GM12878 (cell line): ENCODE measurements around the gene PCSK6. TPM values are rescaled to one million over a fixed set of nuclear protein-coding genes. Genes with fewer than 3 reads are reported as not detected.

Experiments
- ATAC-seq: fragments of 200-7000 bp; cut with Tn5 transposase; 3 replicates; pipeline ENCODE4 v1.9.1; 2020; ENCODE audit warnings: mild to moderate bottlenecking, moderate library complexity
- BruUV-seq: library from RNA; stranded (reverse); fragments of 400-500 nt; replicated peaks from 2 replicates; lab custom pipeline; 2021; lab: Mats Ljungman, UMichigan
- CTCF ChIA-PET: fragments of 300-600 bp; sonication (Branson Sonifier 250); formaldehyde crosslinking; extraction: SDS; loops from one replicate; lab custom pipeline; 2021; ENCODE audit warnings: inconsistent platforms; lab: Yijun Ruan, JAX
- POLR2A ChIA-PET: fragments of 350-600 bp; formaldehyde crosslinking; extraction: SDS; loops from one replicate; lab custom pipeline; 2021; ENCODE audit warnings: inconsistent platforms; lab: Charles Lee
- RAD21 ChIA-PET: fragments of 300-600 bp; sonication (Branson Sonifier 250); formaldehyde crosslinking; loops from one replicate; lab custom pipeline; 2023; ENCODE audit warnings: antibody characterized with exemption; ENCODE audit not compliant: unreplicated experiment; lab: Charles Lee
- SMC1A ChIA-PET: fragments of 300-600 bp; sonication (Branson Sonifier 250); formaldehyde crosslinking; loops from one replicate; lab custom pipeline; 2023; ENCODE audit not compliant: unreplicated experiment, uncharacterized antibody; lab: Charles Lee
- DNase-seq: peaks from one replicate; pipeline ENCODE4 v3.0.0-alpha.2; 2011; ENCODE audit warnings: low read depth, low spot score
- FAIRE-seq: peaks from 3 replicates; lab custom pipeline; 2011; peaks lifted over from hg19 to GRCh38; lab: Jason Lieb, UNC
- H2AFZ ChIP-seq: 2 replicates; pipeline ENCODE4 v1.6.0; 2011; ENCODE audit warnings: low read depth, low read length, control low read depth; ENCODE audit not compliant: control insufficient read depth
- H3K27ac ChIP-seq: 2 replicates; pipeline ENCODE4 v1.5.1; 2011; ENCODE audit warnings: control low read depth; ENCODE audit not compliant: control insufficient read depth, insufficient read depth
- H3K27me3 ChIP-seq, 2 experiments: replicated peaks in 1 of 2; 2 replicates each; pipeline versions ENCODE4 v1.6.0 to v1.6.1; 2011; ENCODE audit warnings: low read length in 1 of 2; ENCODE audit not compliant: control insufficient read depth in 2 of 2, insufficient read depth in 2 of 2
- H3K36me3 ChIP-seq, 2 experiments: 2 replicates each; pipeline ENCODE4 v1.5.1; 2011; ENCODE audit warnings: low read length in 1 of 2; ENCODE audit not compliant: control insufficient read depth in 2 of 2, insufficient read depth in 2 of 2
- H3K4me1 ChIP-seq: 2 replicates; pipeline ENCODE4 v1.6.1; 2011; ENCODE audit warnings: mild to moderate bottlenecking, low read length, moderate library complexity, mixed read lengths; ENCODE audit not compliant: control insufficient read depth, insufficient read depth
- H3K4me2 ChIP-seq: 2 replicates; pipeline ENCODE4 v1.6.0; 2011; ENCODE audit warnings: control low read depth; ENCODE audit not compliant: control insufficient read depth, insufficient read depth
- H3K4me3 ChIP-seq: fragments of 200-600 bp; sonication (generic); 2 replicates; pipeline ENCODE4 v1.5.1; 2016
- H3K79me2 ChIP-seq: 2 replicates; pipeline ENCODE4 v1.6.0; 2011; ENCODE audit warnings: low read length; ENCODE audit not compliant: control insufficient read depth, insufficient read depth
- H3K9ac ChIP-seq: 2 replicates; pipeline ENCODE4 v1.8.0; 2011; ENCODE audit warnings: low read length, control low read depth, mixed read lengths; ENCODE audit not compliant: control insufficient read depth, insufficient read depth
- H3K9me3 ChIP-seq: replicated peaks from 3 replicates; pipeline ENCODE4 v1.5.1; 2011; ENCODE audit warnings: mild to moderate bottlenecking, low read length; ENCODE audit not compliant: control insufficient read depth, insufficient read depth
- H4K20me1 ChIP-seq: 2 replicates; pipeline ENCODE4 v1.6.0; 2011; ENCODE audit not compliant: control insufficient read depth, insufficient read depth
- BMI1 ChIP-seq: fragments of 450-650 bp; IDR thresholded peaks from 2 replicates; pipeline ENCODE4 v1.6.1; 2016; ENCODE audit warnings: mild to moderate bottlenecking, moderate library complexity, borderline replicate concordance
- HDAC6 ChIP-seq: fragments of 200-600 bp; sonication (generic); IDR thresholded peaks from one replicate; pipeline ENCODE4 v1.8.0; 2017; ENCODE audit warnings: antibody characterized with exemption; ENCODE audit not compliant: unreplicated experiment
- JUND ChIP-seq: IDR thresholded peaks from 2 replicates; pipeline ENCODE4 v1.6.1; 2012; ENCODE audit warnings: low read depth, mild to moderate bottlenecking, low read length, improper control_type of control experiment, moderate library complexity
- MEF2A ChIP-seq: IDR thresholded peaks from 2 replicates; pipeline ENCODE4 v1.6.1; 2011; ENCODE audit warnings: low read depth, mild to moderate bottlenecking, low read length, moderate library complexity; ENCODE audit not compliant: insufficient read depth
- MYC ChIP-seq: IDR thresholded peaks from 2 replicates; pipeline ENCODE4 v1.6.1; 2011; ENCODE audit warnings: mild to moderate bottlenecking, low read length, moderate library complexity, inconsistent platforms; ENCODE audit not compliant: insufficient read depth, insufficient replicate concordance, insufficient read length, severe bottlenecking
- NFIC ChIP-seq: IDR thresholded peaks from 2 replicates; pipeline ENCODE4 v1.6.1; 2012; ENCODE audit warnings: low read depth, mild to moderate bottlenecking, inconsistent platforms, low read length, moderate library complexity
- POLR2AphosphoS2 ChIP-seq: IDR thresholded peaks from 2 replicates; pipeline ENCODE4 v1.6.1; 2011; ENCODE audit warnings: low read depth, mild to moderate bottlenecking, low read length, improper control_type of control experiment, moderate library complexity
- RBBP5 ChIP-seq: fragments of 200-600 bp; sonication (generic); conservative IDR thresholded peaks from 2 replicates; pipeline ENCODE4 v1.6.1; 2016
- SIN3A ChIP-seq: IDR thresholded peaks from 2 replicates; pipeline ENCODE4 v1.6.1; 2012; ENCODE audit warnings: low read depth, low read length, improper control_type of control experiment
- TBL1XR1 ChIP-seq: IDR thresholded peaks from 2 replicates; pipeline ENCODE4 v1.6.1; 2012; ENCODE audit warnings: low read depth, low read length, improper control_type of control experiment
- ZNF384 ChIP-seq: IDR thresholded peaks from 2 replicates; pipeline ENCODE4 v1.6.1; 2012; ENCODE audit warnings: low read depth, mild to moderate bottlenecking, low read length, improper control_type of control experiment, borderline replicate concordance
- WGBS: methylation state at CpG from one replicate; pipeline ENCODE4 v1.1.6; 2016; ENCODE audit warnings: low lambda C conversion rate; ENCODE audit not compliant: insufficient replicate concordance, insufficient coverage; ENCODE audit errors: missing lambda C conversion rate; 5-methylcytosine and 5-hydroxymethylcytosine counted together
- in situ Hi-C: fragments of 300-500 bp; cut with MboI; formaldehyde crosslinking; loops from 9 replicates; pipeline ENCODE4 v1.14.3; 2018; ENCODE audit warnings: mixed read lengths
- intact Hi-C: fragments of 100-400 bp; cut with micrococcal nuclease; formaldehyde crosslinking; loops from one replicate; pipeline ENCODE4 v1.14.2; 2022; ENCODE audit not compliant: unreplicated experiment
- polyA plus RNA-seq, 11 experiments: library from polyadenylated mRNA; depleted of rRNA in 4 of 11; unstranded in 6 of 11; stranded (reverse) in 5 of 11; fragments of >200 nt; fragmentation: Nextera tagmentation in 4 of 11; fragmentation: Illumina TruSeq in 1 of 11; extraction: Ambion mirVana in 4 of 11; extraction: Trizol in 1 of 11; gene quantifications; 1 replicate in 1 of 11; 2 replicates in 10 of 11; pipeline versions ENCODE4 v1.2.1 to v1.2.3, GENCODE V29; 2011 to 2016; ENCODE audit warnings: inconsistent platforms in 2 of 11, missing spikeins in 2 of 11, low read depth in 1 of 11
- total RNA-seq, 4 experiments: library from RNA; depleted of rRNA in 3 of 4; stranded (reverse); fragments of >200 nt in 3 of 4; fragmentation: Illumina TruSeq in 1 of 4; extraction: Trizol in 1 of 4; gene quantifications; 2 replicates each; pipeline versions ENCODE4 v1.2.1 to v1.2.3, GENCODE V29; 2013 to 2021
- TF ChIP-seq, protein P1 (sequence below): fragments of 450-650 bp; IDR thresholded peaks from 2 replicates; pipeline ENCODE4 v1.6.1; 2017; ENCODE audit warnings: low read depth, mild to moderate bottlenecking, moderate library complexity
- TF ChIP-seq, protein P2 (sequence below): fragments of 450-650 bp; IDR thresholded peaks from 2 replicates; pipeline ENCODE4 v1.6.1; 2017; ENCODE audit warnings: mild to moderate bottlenecking
- TF ChIP-seq, protein P3 (sequence below): fragments of 450-650 bp; conservative IDR thresholded peaks from 2 replicates; pipeline ENCODE4 v1.6.1; 2017; ENCODE audit warnings: mild to moderate bottlenecking, moderate library complexity

Gene PCSK6
- total and polyA plus RNA-seq, 10 of the 15 experiments (the other 5 are each of a cell fraction or from before 2014, with no cell fraction given), result 0.19 to 0.67 (median 0.25) TPM; not detected in 4

DNA sequence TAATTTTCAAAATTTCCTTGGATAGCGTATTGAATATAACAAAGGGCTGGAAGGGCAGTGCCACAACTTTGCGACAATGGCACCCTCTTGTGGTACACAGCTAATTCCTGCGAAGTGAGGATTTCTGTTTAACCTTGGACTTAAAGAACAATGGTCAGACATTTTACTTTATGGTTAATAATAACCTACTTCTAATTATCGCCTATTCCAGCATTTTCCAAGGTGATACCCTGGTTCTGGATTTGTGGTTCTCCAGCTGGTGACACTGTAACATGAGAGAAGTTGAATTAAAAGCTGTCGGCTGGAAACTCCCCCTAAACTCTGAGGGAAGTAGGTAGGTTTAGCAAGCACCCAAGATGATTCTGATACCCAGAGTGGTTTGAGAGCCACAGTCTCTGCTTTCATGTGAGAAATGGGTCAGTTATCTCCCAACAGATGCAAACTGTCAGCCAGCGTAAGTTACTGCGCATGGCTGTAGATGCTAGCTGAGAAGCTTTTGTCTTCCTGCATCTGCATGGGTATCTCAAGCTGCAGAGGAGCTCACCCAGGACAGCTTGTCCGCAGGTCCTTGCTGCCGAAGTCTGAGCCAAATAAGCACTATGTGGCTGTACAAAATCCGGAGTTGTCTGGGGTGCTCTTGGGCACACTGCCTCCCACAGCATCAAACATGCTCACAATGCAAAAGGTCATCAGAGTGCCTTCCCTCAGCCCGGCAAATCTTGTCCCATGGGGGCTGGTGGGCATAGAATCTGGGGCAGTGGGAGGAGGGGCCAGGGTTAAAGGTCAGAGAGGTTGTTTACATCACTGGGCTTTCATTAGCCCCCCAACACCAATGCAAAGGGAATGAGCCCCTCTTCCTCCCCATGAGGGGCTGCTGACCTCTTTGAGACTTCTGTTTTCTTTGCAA lies 231.0 kb downstream of the PCSK6 start:
- Histone ChIP-seq H3K9ac (no peak overlapping the region), H3K4me3 (no peak overlapping the region), H4K20me1 (no peaks in the 10 kb centered on the region), H3K36me3 (no peaks in the 10 kb centered on the region), H3K4me2 (peak overlapping the region; percentile 7; the same call in 1 of the 2 replicates), H2AFZ (peak overlapping the region; percentile 71), H3K9me3 (no peaks in the 10 kb centered on the region), H3K27ac (no peak overlapping the region), H3K27me3 (no peaks in the 10 kb centered on the region), H3K4me1 (peaks cover 9% of the 10 kb centered on the region), H3K79me2 (no peaks in the 10 kb centered on the region)
- in situ Hi-C loops (no loop called here), intact Hi-C loops (loop anchor here (1.0 to 5.0 kb wide), 4 partner anchors 60 to 341 kb away; partner anchors contain the start of gene LRRK1)
- ChIA-PET POLR2A (interaction anchor here (0.7 to 1.4 kb wide), 7 partner anchors 10 to 240 kb away, joined by 3 to 8 read pairs (median 3); no protein-coding TSS in a partner anchor), CTCF (interaction anchor here (0.7 to 6.5 kb wide), 55 partner anchors 9 to 586 kb away, joined by 3 to 126 read pairs (median 5); partner anchors contain the start of genes LRRK1 and SNRPA1), RAD21 (interaction anchor here (0.7 to 5.5 kb wide), 38 partner anchors 9 to 390 kb away, joined by 3 to 69 read pairs (median 6); partner anchors contain the start of genes LRRK1 and SNRPA1), SMC1A (interaction anchor here (0.7 to 4.5 kb wide), 39 partner anchors 9 to 383 kb away, joined by 3 to 38 read pairs (median 5); partner anchors contain the start of genes LRRK1 and SNRPA1)
- BruUV-seq, result no TSS peak
- WGBS, result 26% methylated on average over 11 of the region's 11 CpGs
- peak; percentile 88 for ATAC-seq
- peak; percentile 41 for FAIRE-seq
- DNase-seq, result peak; percentile 51
- TF ChIP-seq MEF2A (no peak), TBL1XR1 (0 out of 2 replicates have a peak, but pooled peaks have one; percentile 34), JUND (no peak), BMI1 (no peak), SIN3A (no peak), RBBP5 (no peak), HDAC6 (no peak), POLR2AphosphoS2 (no peak), NFIC (no peak), ZNF384 (no peak), MYC (no peak)
- TF ChIP-seq, protein P1, sequence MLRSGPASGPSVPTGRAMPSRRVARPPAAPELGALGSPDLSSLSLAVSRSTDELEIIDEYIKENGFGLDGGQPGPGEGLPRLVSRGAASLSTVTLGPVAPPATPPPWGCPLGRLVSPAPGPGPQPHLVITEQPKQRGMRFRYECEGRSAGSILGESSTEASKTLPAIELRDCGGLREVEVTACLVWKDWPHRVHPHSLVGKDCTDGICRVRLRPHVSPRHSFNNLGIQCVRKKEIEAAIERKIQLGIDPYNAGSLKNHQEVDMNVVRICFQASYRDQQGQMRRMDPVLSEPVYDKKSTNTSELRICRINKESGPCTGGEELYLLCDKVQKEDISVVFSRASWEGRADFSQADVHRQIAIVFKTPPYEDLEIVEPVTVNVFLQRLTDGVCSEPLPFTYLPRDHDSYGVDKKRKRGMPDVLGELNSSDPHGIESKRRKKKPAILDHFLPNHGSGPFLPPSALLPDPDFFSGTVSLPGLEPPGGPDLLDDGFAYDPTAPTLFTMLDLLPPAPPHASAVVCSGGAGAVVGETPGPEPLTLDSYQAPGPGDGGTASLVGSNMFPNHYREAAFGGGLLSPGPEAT, result peak; percentile 83
- TF ChIP-seq, protein P2, sequence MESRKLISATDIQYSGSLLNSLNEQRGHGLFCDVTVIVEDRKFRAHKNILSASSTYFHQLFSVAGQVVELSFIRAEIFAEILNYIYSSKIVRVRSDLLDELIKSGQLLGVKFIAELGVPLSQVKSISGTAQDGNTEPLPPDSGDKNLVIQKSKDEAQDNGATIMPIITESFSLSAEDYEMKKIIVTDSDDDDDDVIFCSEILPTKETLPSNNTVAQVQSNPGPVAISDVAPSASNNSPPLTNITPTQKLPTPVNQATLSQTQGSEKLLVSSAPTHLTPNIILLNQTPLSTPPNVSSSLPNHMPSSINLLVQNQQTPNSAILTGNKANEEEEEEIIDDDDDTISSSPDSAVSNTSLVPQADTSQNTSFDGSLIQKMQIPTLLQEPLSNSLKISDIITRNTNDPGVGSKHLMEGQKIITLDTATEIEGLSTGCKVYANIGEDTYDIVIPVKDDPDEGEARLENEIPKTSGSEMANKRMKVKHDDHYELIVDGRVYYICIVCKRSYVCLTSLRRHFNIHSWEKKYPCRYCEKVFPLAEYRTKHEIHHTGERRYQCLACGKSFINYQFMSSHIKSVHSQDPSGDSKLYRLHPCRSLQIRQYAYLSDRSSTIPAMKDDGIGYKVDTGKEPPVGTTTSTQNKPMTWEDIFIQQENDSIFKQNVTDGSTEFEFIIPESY, result 0 out of 2 replicates have a peak, but pooled peaks have one; percentile 4
- TF ChIP-seq, protein P3, sequence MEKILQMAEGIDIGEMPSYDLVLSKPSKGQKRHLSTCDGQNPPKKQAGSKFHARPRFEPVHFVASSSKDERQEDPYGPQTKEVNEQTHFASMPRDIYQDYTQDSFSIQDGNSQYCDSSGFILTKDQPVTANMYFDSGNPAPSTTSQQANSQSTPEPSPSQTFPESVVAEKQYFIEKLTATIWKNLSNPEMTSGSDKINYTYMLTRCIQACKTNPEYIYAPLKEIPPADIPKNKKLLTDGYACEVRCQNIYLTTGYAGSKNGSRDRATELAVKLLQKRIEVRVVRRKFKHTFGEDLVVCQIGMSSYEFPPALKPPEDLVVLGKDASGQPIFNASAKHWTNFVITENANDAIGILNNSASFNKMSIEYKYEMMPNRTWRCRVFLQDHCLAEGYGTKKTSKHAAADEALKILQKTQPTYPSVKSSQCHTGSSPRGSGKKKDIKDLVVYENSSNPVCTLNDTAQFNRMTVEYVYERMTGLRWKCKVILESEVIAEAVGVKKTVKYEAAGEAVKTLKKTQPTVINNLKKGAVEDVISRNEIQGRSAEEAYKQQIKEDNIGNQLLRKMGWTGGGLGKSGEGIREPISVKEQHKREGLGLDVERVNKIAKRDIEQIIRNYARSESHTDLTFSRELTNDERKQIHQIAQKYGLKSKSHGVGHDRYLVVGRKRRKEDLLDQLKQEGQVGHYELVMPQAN, result no peak
